ENCODE results near the gene PLXNA4.

Gene PLXNA4

GRCh38 chr7:132319481-132319880, 256.8 kb downstream of the PLXNA4 start:
- no peak for TF ChIP-seq CTCF (IDR thresholded peaks at IDR 0.05; ENCODE audit: low read depth, low read length)
- H3K4me3 ChIP-seq (ENCODE audit: low read depth, low read length), result no peak overlapping the region
- in situ Hi-C loops (cut with HindIII; ENCODE audit: low sequenced_read_pairs), result no loop called here
- DNase-seq (ENCODE audit: low read depth, low spot score), result no peak

GRCh38 chr7:132318352-132319318, 257.6 kb downstream of the PLXNA4 start:
- no peak overlapping the region for H3K4me3 ChIP-seq (ENCODE audit: low read depth, low read length)
- peak; percentile 85 for DNase-seq (ENCODE audit: low read depth, low spot score)
- TF ChIP-seq CTCF (IDR thresholded peaks at IDR 0.05; ENCODE audit: low read depth, low read length), result peak; percentile 87
- in situ Hi-C loops (cut with HindIII; ENCODE audit: low sequenced_read_pairs), result no loop called here

GRCh38 chr7:132317701-132318351, 258.4 kb downstream of the PLXNA4 start:
- no peak for TF ChIP-seq CTCF (IDR thresholded peaks at IDR 0.05; ENCODE audit: low read depth, low read length)
- H3K4me3 ChIP-seq (ENCODE audit: low read depth, low read length), result no peak overlapping the region
- DNase-seq (ENCODE audit: low read depth, low spot score), result no peak
- in situ Hi-C loops (cut with HindIII; ENCODE audit: low sequenced_read_pairs), result no loop called here

GRCh38 chr7:132312531-132313055, 263.7 kb downstream of the PLXNA4 start:
- in situ Hi-C loops (cut with HindIII; ENCODE audit: low sequenced_read_pairs), result no loop called here
- TF ChIP-seq CTCF (IDR thresholded peaks at IDR 0.05; ENCODE audit: low read depth, low read length), result no peak
- no peak for DNase-seq (ENCODE audit: low read depth, low spot score)
- H3K4me3 ChIP-seq (ENCODE audit: low read depth, low read length), result no peak overlapping the region

- DNase-seq (ENCODE audit: low read depth, low spot score), result no peak
- TF ChIP-seq CTCF (IDR thresholded peaks at IDR 0.05; ENCODE audit: low read depth, low read length), result no peak
- in situ Hi-C loops (cut with HindIII; ENCODE audit: low sequenced_read_pairs), result no loop called here
- H3K4me3 ChIP-seq (ENCODE audit: low read depth, low read length), result no peak overlapping the region
Measured at GRCh38 chr7:132311733-132312132, 264.5 kb downstream of the PLXNA4 start.

GRCh38 chr7:132309102-132309805, 267.0 kb downstream of the PLXNA4 start:
- H3K4me3 ChIP-seq (ENCODE audit: low read depth, low read length), result no peak overlapping the region
- DNase-seq (ENCODE audit: low read depth, low spot score), result no peak
- in situ Hi-C loops (cut with HindIII; ENCODE audit: low sequenced_read_pairs), result no loop called here
- no peak for TF ChIP-seq CTCF (IDR thresholded peaks at IDR 0.05; ENCODE audit: low read depth, low read length)

All from astrocyte of the spinal cord (primary cell).